SH-SY5Y (cell line): ENCODE results near the gene TRAF3.

ENCODE experiments used
- GATA2 ChIP-seq: IDR thresholded peaks from 2 replicates; pipeline ENCODE4 v1.6.1; 2011; ENCODE audit warnings: mild to moderate bottlenecking, low read depth, low read length
- GATA3 ChIP-seq: IDR thresholded peaks from 2 replicates; pipeline ENCODE4 v1.6.1; 2011; ENCODE audit warnings: low read depth, mild to moderate bottlenecking, low read length, moderate library complexity

- TF ChIP-seq GATA3 = no peak
- TF ChIP-seq GATA2 = no peak
Observed at GRCh38 chr14:102854091-102854703, 76.9 kb downstream of the TRAF3 start.
